CD4-positive, alpha-beta T cell treated with Interleukin-2 at 100 ng/mL for 4 hours (primary cell): Measurements from ENCODE around the gene ABTB2.
"Not testable (repeated sequence)": the region's sequence is repeated elsewhere in the genome, so short reads cannot be mapped to it uniquely, and the experiment has no call there.

Experiments
- DNase-seq: peaks from one replicate; pipeline ENCODE4 v3.0.0-alpha.2; 2020; ENCODE audit warnings: low spot score

ABTB2 gene

DNA sequence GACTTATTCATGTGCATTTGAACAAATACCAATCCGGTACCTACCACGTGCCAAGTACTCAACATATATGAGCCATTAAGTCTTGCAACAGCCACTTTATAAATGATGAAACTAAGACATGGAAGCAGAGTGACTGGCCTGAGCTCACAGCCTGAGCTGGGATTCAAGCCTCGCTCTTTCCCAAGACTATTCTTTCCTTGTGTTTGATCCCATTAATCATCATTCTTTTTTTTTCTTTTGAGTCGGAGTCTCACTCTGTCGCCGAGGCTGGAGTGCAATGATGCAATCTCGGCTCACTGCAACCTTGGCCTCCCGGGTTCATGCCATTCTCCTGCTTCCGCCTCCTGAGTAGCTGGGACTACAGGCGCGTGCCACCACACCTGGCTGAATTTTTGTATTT lies 119.3 kb downstream of the ABTB2 start:
- no peak for DNase-seq

DNA sequence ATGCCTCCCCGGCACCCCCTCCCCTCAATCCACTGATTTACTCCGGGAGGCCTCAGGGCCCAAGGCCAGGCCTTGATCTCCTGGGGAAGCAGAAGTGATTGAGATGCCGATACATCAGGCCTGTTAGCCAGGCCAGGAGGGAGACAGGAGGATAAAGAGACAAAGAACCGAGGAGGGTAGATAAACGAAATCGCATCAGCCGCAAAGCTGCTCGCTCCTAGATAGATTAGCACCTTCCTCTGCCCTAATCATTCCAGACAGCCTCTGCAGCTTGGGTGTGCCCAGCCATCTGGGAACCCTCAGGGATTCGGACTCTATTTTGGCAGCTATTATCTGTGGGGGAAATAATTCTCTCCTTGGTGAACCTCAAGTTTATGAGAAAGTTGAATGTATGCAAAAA lies 121.2 kb downstream of the ABTB2 start:
- no peak for DNase-seq

DNA sequence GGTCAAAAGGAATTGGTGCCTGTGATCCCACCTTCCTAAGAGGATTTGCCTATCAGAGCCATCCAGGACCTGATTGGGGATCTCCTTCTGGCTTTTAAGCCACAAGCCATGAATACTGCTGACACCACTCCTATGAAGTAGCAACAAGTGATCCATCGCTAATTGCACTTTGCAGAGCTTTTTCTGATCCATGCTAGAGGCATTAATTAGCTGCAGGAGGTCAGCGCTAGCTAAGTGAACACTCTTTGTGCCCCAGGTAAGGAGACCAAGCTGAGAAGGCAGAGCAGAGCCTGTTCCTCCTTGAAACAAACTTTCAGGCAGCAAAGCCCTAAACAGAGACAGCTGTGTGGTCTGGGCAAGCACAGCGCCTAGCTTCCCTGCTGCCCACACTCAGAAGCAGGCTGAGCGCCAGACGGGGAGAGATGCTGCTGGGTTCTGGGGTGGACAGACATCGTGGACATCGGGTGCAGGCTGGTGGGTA lies 122.2 kb downstream of the ABTB2 start:
- DNase-seq = no peak

DNA sequence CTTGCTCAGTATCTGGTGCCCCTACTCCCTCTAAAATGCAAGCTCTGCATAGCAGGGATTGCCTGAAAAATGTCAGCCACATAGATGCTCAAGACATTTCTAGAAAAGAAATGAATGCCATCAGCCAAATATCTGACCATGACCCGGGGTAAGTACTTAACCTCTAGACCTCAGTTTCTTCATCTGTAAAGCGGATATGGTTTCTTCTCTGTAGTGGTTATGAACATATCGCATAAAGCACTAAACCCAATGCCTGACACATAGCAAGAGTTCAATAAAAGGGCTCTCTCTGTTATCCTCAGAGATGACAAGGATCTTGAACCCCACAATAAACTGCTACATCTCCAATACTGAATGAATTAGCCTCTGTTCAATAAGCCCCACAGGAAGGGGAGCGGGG lies 122.6 kb downstream of the ABTB2 start:
- DNase-seq = peak; percentile 7

DNA sequence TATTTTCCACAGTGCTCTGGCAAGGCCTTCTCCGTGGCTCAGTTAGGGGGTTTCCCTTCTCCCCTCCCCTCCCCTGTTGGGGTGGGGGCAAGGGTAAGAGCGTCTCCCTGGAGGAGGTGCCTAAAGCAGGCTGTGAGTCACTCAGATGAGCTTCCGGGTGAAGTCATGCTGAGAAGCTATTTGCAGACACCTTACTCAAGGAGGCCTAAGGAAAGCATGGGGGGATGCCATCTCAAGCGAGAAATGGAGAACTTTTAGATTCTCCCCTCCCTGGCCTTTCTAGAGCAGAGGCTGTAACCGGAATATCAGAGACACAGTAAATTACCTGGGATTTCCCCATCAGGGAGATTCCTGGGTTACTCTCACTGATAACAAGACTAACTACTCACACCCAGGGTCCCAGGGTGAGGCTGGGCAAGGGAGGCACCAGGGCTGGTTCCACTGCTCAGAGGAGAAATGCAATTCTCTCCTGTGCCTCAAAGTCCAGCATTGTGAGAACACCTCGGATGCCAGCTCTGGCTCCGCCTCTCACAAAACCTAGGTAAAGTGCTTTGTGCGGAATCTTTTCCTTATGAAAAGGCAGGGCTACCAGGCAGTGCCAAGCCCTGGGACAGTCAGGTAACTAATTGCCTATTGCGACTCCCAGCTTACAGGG lies 123.6 kb downstream of the ABTB2 start:
- peak; percentile 84 for DNase-seq

DNA sequence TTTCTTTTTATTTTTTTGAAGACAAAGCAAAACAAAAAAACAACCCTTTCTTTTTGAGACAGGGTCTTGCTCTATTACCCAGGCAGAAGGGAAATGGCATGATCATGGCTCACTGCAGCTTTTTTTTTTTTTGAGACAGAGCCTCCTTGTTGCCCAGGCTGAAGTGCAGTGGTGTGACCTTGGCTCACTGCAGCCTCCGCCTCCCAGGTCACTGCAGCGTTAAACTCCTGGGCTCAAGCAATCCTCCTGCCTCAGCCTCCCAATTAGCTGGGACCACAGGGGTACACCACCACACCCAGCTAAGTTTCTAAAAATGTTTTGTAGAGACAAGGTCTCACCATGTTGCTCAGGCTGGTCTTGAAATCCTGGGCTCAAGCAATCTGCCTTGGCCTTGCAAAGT lies 124.6 kb downstream of the ABTB2 start:
- no peak for DNase-seq

DNA sequence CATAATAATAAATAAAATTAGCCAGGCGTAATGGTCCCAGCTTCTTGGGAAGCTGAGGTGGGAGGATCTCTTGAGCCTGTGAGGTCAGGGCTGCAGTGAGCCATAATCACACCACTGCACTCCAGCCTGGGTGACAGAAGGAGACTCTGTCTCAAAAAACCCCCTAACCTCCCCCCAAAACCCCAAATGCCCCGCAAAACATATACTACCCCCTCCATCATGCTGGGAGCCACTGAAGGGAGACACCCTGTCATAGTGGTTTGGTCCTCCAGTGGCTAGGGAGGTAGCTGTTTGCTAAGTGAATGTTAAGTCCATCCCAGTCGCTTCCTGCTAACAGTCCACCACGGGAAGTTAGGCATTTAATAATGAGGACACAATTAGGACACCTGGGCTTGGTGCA lies 125.0 kb downstream of the ABTB2 start:
- no peak for DNase-seq

GRCh38 chr11:34226210-34226609 lies 131.6 kb downstream of the ABTB2 start:
- DNase-seq = no peak

- DNase-seq = no peak
Observed at GRCh38 chr11:34225091-34225490, 132.7 kb downstream of the ABTB2 start.

- no peak for DNase-seq
Observed at GRCh38 chr11:34224434-34224966, 133.3 kb downstream of the ABTB2 start.

GRCh38 chr11:34223907-34224306 lies 133.9 kb downstream of the ABTB2 start:
- DNase-seq = no peak

DNA sequence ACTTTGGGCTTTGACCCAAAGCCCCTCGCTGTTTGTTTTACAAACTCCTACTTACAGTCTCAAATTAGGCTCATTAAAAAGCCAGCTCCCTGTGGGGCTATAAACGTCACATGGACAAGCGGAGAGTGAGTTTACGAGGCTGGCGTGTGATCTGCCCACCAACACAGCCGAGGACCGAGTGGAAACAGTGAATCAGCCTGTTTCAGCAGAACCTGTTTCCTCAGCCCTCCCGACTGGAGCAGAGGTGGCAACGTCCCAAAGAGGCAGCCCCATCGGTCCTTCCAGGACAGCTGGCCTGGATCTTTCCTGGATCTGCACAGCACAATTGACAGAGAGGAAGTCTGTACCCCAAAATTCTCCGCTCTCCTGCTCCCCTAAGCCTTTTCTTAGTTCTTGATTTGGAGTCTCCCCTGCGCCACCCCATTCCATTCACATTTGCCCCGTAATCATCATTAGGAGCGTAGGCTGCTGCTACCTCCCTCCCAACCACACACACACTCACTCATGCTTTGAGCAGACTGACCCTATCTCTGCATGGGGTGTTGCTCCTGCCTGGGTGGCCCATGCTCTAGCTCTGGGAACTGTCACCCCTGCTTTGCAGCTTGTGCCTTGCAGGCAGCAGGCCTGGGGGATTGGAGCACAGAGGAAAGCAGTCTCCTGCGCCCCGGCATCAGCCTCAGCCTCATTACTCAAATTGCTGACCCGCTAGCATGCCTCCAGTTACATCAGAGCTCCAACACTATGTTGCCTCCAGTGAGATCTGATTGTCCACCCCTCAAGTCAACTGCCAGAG lies 134.6 kb downstream of the ABTB2 start:
- no peak for DNase-seq

DNA sequence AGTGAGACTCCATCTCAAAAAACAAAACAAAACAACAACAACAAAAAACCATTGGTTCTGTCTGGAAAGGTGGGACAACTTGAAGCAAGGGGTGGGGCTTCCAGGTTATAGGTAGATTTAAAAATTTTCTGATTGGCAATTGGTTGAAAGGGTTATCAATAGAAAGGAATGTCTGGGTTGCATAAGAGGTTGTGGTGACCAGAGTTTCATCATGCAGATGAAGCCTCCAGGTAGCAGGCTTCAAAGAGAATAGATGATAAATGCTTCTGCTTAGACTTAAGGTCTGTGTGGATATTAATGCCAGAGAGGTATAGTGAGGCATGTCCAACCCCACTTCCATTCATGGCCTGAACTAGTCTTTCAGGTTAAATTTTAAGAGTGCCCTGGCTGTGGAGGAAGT lies 135.8 kb downstream of the ABTB2 start:
- no peak for DNase-seq

GRCh38 chr11:34219941-34220370 lies 137.9 kb downstream of the ABTB2 start:
- DNase-seq = no peak

- DNase-seq = no peak
Observed at GRCh38 chr11:34219279-34219678, 138.5 kb downstream of the ABTB2 start.

- not testable (repeated sequence) for DNase-seq
Observed at GRCh38 chr11:34218756-34219155, 139.1 kb downstream of the ABTB2 start.

- no peak for DNase-seq
Observed at GRCh38 chr11:34218067-34218466, 139.7 kb downstream of the ABTB2 start.

- DNase-seq = no peak
Observed at GRCh38 chr11:34216706-34217105, 141.1 kb downstream of the ABTB2 start.

- DNase-seq = no peak
Observed at GRCh38 chr11:34215806-34216453, 141.9 kb downstream of the ABTB2 start.

- DNase-seq = peak; percentile 42
Observed at GRCh38 chr11:34214961-34215805, 142.6 kb downstream of the ABTB2 start.

DNA sequence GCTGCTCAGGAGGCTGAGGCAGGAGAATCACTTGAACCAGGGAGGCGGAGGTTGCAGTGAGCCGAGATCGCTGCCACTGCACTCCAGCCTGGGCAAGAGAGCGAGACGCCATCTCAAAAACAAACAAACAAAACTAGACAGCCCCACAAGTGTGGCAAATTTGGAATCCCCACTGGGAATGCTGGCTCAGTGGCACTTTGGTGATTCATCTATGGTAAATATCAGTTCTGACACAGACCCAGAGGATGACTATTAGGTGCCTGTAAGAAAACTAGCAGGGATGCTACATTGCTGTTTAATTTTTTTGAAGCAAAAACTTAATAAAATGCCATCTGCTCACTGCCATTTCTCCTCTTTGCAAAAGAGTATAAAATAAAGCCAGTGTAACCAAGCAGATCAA lies 144.4 kb downstream of the ABTB2 start:
- DNase-seq = no peak

DNA sequence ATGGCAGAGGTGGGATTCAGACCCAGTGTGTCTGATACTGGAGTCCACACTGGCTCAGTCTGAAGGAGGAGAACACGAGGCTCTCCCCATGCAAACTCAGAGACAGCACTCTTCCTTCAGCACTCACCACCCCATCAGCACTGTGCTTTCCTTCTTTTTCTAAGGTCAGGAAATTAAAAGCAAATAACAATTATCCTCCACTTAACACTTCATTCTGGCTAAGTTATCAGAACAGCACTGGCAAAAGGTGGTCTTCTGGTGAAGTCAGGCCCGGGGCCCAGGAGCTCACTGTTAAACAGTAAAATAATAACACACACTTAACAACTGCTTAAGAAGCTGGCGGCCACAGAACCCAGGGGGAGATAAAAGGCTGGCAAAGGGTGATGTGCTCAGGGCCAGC lies 145.2 kb downstream of the ABTB2 start:
- no peak for DNase-seq
